PC-3 (cell line): ENCODE results near the gene DNAL4. TPM values are rescaled to one million over a fixed set of nuclear protein-coding genes. Genes with fewer than 3 reads are reported as not detected.

Experiments
- ATAC-seq: fragments of 200-7000 bp; cut with Tn5 transposase; 2 replicates; pipeline ENCODE4 v1.9.1; 2020; ENCODE audit warnings: mild to moderate bottlenecking, moderate library complexity
- BruUV-seq: library from RNA; stranded (reverse); fragments of 400-500 nt; replicated peaks from 2 replicates; lab custom pipeline; 2021; lab: Mats Ljungman, UMichigan
- CTCF ChIA-PET: fragments of 300-600 bp; sonication (Branson Sonifier 250); formaldehyde crosslinking; loops from one replicate; lab custom pipeline; 2022; ENCODE audit warnings: antibody characterized with exemption; lab: Charles Lee
- POLR2A ChIA-PET: fragments of 300-600 bp; sonication (Branson Sonifier 250); formaldehyde crosslinking; loops from one replicate; lab custom pipeline; 2022; ENCODE audit warnings: antibody characterized with exemption; ENCODE audit not compliant: unreplicated experiment; lab: Charles Lee
- DNase-seq: peaks from one replicate; pipeline ENCODE4 v3.0.0-alpha.2; 2015
- H2AFZ ChIP-seq: fragments of 300-600 bp; sonication (generic); 2 replicates; pipeline ENCODE4 v1.6.0; 2016; ENCODE audit warnings: antibody characterized with exemption, low read length
- H3F3A ChIP-seq: fragments of 300-600 bp; sonication (generic); one replicate; pipeline ENCODE4 v1.6.0; 2017; ENCODE audit warnings: antibody characterized with exemption, low read length, control low read depth, mild to moderate bottlenecking; ENCODE audit not compliant: unreplicated experiment
- H3K27ac ChIP-seq: fragments of 300-600 bp; sonication (generic); 2 replicates; pipeline ENCODE4 v1.5.1; 2016; ENCODE audit warnings: mild to moderate bottlenecking, low read length
- H3K27me3 ChIP-seq: fragments of 300-600 bp; sonication (generic); 2 replicates; pipeline ENCODE4 v1.6.1; 2016; ENCODE audit warnings: low read length, mixed read lengths
- H3K36me3 ChIP-seq: fragments of 300-600 bp; sonication (generic); 2 replicates; pipeline ENCODE4 v1.6.1; 2016; ENCODE audit warnings: low read depth, mixed run types, low read length, mixed read lengths
- H3K4me1 ChIP-seq: fragments of 300-600 bp; sonication (generic); 2 replicates; pipeline ENCODE4 v1.5.1; 2016; ENCODE audit warnings: low read length; ENCODE audit not compliant: insufficient read depth
- H3K4me2 ChIP-seq: fragments of 300-600 bp; sonication (generic); 2 replicates; pipeline ENCODE4 v1.6.0; 2016; ENCODE audit warnings: low read length
- H3K4me3 ChIP-seq: fragments of 300-600 bp; sonication (generic); 2 replicates; pipeline ENCODE4 v1.5.1; 2016; ENCODE audit warnings: mild to moderate bottlenecking, low read length, mixed read lengths
- H3K79me2 ChIP-seq: fragments of 300-600 bp; sonication (generic); 2 replicates; pipeline ENCODE4 v1.6.1; 2017; ENCODE audit warnings: low read length, mixed read lengths
- H3K9ac ChIP-seq: fragments of 300-600 bp; sonication (generic); 2 replicates; pipeline ENCODE4 v1.6.0; 2016; ENCODE audit warnings: mild to moderate bottlenecking, low read length
- H3K9me2 ChIP-seq: fragments of 300-600 bp; sonication (generic); replicated peaks from 2 replicates; pipeline ENCODE4 v1.6.1; 2016; ENCODE audit warnings: mixed run types, low read length, mixed read lengths
- H3K9me3 ChIP-seq: fragments of 300-600 bp; sonication (generic); 2 replicates; pipeline ENCODE4 v1.6.1; 2016; ENCODE audit warnings: low read length, mixed read lengths
- H4K20me1 ChIP-seq: fragments of 300-600 bp; sonication (generic); 2 replicates; pipeline ENCODE4 v1.6.1; 2016; ENCODE audit warnings: low read length, mixed read lengths
- EZH2 ChIP-seq: fragments of 300-600 bp; sonication (generic); IDR thresholded peaks from one replicate; pipeline ENCODE4 v1.6.1; 2017; ENCODE audit warnings: antibody characterized with exemption, mild to moderate bottlenecking, low read length; ENCODE audit not compliant: unreplicated experiment
- EZH2phosphoT487 ChIP-seq: fragments of 300-600 bp; sonication (generic); IDR thresholded peaks from 2 replicates; pipeline ENCODE4 v1.6.1; 2018; ENCODE audit warnings: mild to moderate bottlenecking, antibody characterized with exemption, low read length, borderline replicate concordance
- intact Hi-C: fragments of 100-400 bp; cut with micrococcal nuclease; formaldehyde crosslinking; loops from 2 replicates; pipeline ENCODE4 v1.9.0; 2023
- total RNA-seq: library from RNA; depleted of rRNA; stranded (reverse); fragments of >200 nt; gene quantifications from 2 replicates; pipeline ENCODE4 v1.2.3, GENCODE V29; 2014
- TF ChIP-seq, protein P1 (sequence below): fragments of 300-600 bp; sonication (generic); conservative IDR thresholded peaks from 2 replicates; pipeline ENCODE4 v1.5.1; 2017; ENCODE audit warnings: antibody characterized with exemption, low read depth, mild to moderate bottlenecking, low read length

The DNAL4 gene
- total RNA-seq, 1 experiment from 2014 or later = 22.5 TPM

- H3K4me2 ChIP-seq = no peak overlapping the region
- H3K27ac ChIP-seq = no peak overlapping the region
- H4K20me1 ChIP-seq = no peaks in the 10 kb centered on the region
- H3K79me2 ChIP-seq = no peaks in the 10 kb centered on the region
- no peak for TF ChIP-seq EZH2
- TF ChIP-seq, protein P1, sequence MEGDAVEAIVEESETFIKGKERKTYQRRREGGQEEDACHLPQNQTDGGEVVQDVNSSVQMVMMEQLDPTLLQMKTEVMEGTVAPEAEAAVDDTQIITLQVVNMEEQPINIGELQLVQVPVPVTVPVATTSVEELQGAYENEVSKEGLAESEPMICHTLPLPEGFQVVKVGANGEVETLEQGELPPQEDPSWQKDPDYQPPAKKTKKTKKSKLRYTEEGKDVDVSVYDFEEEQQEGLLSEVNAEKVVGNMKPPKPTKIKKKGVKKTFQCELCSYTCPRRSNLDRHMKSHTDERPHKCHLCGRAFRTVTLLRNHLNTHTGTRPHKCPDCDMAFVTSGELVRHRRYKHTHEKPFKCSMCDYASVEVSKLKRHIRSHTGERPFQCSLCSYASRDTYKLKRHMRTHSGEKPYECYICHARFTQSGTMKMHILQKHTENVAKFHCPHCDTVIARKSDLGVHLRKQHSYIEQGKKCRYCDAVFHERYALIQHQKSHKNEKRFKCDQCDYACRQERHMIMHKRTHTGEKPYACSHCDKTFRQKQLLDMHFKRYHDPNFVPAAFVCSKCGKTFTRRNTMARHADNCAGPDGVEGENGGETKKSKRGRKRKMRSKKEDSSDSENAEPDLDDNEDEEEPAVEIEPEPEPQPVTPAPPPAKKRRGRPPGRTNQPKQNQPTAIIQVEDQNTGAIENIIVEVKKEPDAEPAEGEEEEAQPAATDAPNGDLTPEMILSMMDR = no peak
- no peak for TF ChIP-seq EZH2phosphoT487
- no peak for DNase-seq
- H3K4me1 ChIP-seq = no peaks in the 10 kb centered on the region
- H3K27me3 ChIP-seq = no peaks in the 10 kb centered on the region
- CTCF ChIA-PET = no interaction called here
- no peaks in the 10 kb centered on the region for H3K9me3 ChIP-seq
- BruUV-seq = no TSS peak
- H3K36me3 ChIP-seq = no peaks in the 10 kb centered on the region
- no peaks in the 10 kb centered on the region for H3F3A ChIP-seq
- ATAC-seq = no peak
- intact Hi-C loops = no loop called here
- no peaks in the 10 kb centered on the region for H3K9me2 ChIP-seq
- POLR2A ChIA-PET = no interaction called here
- no peak overlapping the region for H3K4me3 ChIP-seq
- no peak overlapping the region for H2AFZ ChIP-seq
- H3K9ac ChIP-seq = no peak overlapping the region
Observed at GRCh38 chr22:38774496-38775166, 19.3 kb downstream of the DNAL4 start.

GRCh38 chr22:38773363-38773946 lies 20.5 kb downstream of the DNAL4 start:
- H3K9ac ChIP-seq = no peak overlapping the region
- no peaks in the 10 kb centered on the region for H3K36me3 ChIP-seq
- no peak for DNase-seq
- POLR2A ChIA-PET = no interaction called here
- no peak overlapping the region for H3K4me3 ChIP-seq
- no peaks in the 10 kb centered on the region for H3K27me3 ChIP-seq
- H4K20me1 ChIP-seq = no peaks in the 10 kb centered on the region
- no peak overlapping the region for H2AFZ ChIP-seq
- no peak overlapping the region for H3K4me2 ChIP-seq
- H3K9me2 ChIP-seq = no peaks in the 10 kb centered on the region
- no peak overlapping the region for H3K27ac ChIP-seq
- H3K9me3 ChIP-seq = no peaks in the 10 kb centered on the region
- TF ChIP-seq, protein P1 = no peak
- TF ChIP-seq EZH2phosphoT487 = no peak
- no peak for TF ChIP-seq EZH2
- no peaks in the 10 kb centered on the region for H3K79me2 ChIP-seq
- CTCF ChIA-PET = no interaction called here
- no peaks in the 10 kb centered on the region for H3K4me1 ChIP-seq
- no peaks in the 10 kb centered on the region for H3F3A ChIP-seq
- no peak for ATAC-seq
- BruUV-seq = no TSS peak
- intact Hi-C loops = no loop called here

DNA sequence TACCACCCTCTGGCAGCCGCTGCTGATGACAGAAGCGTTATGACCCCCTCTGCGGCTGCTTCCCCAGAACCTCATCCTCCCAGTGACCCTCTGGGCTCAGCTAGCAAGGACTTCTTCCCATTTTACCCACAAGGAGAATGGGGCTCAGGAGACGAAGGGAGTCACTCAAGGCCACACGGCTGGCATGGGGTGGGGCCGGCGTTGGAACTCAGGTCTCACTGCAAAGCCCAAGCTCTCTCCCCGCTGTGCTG lies 21.4 kb downstream of the DNAL4 start:
- H4K20me1 ChIP-seq = no peaks in the 10 kb centered on the region
- ChIA-PET POLR2A (no interaction called here), CTCF (no interaction called here)
- H3K27me3 ChIP-seq = no peaks in the 10 kb centered on the region
- no peak overlapping the region for H3K4me3 ChIP-seq
- intact Hi-C loops = no loop called here
- H3K9me3 ChIP-seq = no peaks in the 10 kb centered on the region
- TF ChIP-seq EZH2 = no peak
- TF ChIP-seq, protein P1 = no peak
- H3K9ac ChIP-seq = no peak overlapping the region
- H3K4me2 ChIP-seq = no peak overlapping the region
- H3K79me2 ChIP-seq = no peaks in the 10 kb centered on the region
- DNase-seq (no peak), ATAC-seq (no peak)
- no peaks in the 10 kb centered on the region for H3K36me3 ChIP-seq
- no peaks in the 10 kb centered on the region for H3K9me2 ChIP-seq
- H3K4me1 ChIP-seq = no peaks in the 10 kb centered on the region
- no peaks in the 10 kb centered on the region for H3F3A ChIP-seq
- no TSS peak for BruUV-seq
- no peak overlapping the region for H2AFZ ChIP-seq
- no peak overlapping the region for H3K27ac ChIP-seq
